AG04450 (cell line): ENCODE data around the gene FLCN. TPM values are rescaled to one million over a fixed set of nuclear protein-coding genes. Genes with fewer than 3 reads are reported as not detected.

Source experiments
- CTCF ChIA-PET: fragments of 300-600, 350-600 bp; formaldehyde crosslinking; extraction: SDS; loops from one replicate; lab custom pipeline; 2022; ENCODE audit warnings: antibody characterized with exemption, inconsistent platforms; lab: Charles Lee
- POLR2A ChIA-PET: fragments of 350-600 bp; formaldehyde crosslinking; extraction: SDS; loops from one replicate; lab custom pipeline; 2021; ENCODE audit warnings: antibody characterized with exemption, inconsistent platforms; lab: Yijun Ruan, JAX
- DNase-seq: peaks from one replicate; pipeline ENCODE4 v3.0.0-alpha.2; 2011; ENCODE audit warnings: low read depth, low spot score
- H3K27ac ChIP-seq: one replicate; pipeline ENCODE4 v1.5.1; 2012; ENCODE audit warnings: low read depth, low read length, control low read depth
- H3K27me3 ChIP-seq: one replicate; pipeline ENCODE4 v1.6.0; 2012; ENCODE audit warnings: low read length; ENCODE audit not compliant: control insufficient read depth, insufficient read depth
- H3K4me3 ChIP-seq: 2 replicates; pipeline ENCODE4 v1.5.1; 2011; ENCODE audit warnings: mild to moderate bottlenecking, low read depth, low read length, control low read depth
- H3K9me3 ChIP-seq: 2 replicates; pipeline ENCODE4 v1.5.1; 2012; ENCODE audit warnings: low read length; ENCODE audit not compliant: control insufficient read depth, insufficient read depth
- polyA plus RNA-seq: library from polyadenylated mRNA; depleted of rRNA; stranded (reverse); fragments of >200 nt; gene quantifications from 2 replicates; pipeline ENCODE4 v1.2.3, GENCODE V29; 2011
- TF ChIP-seq, protein P1 (sequence below): IDR thresholded peaks from 2 replicates; pipeline ENCODE4 v1.5.1; 2011; ENCODE audit warnings: low read depth, low read length, control low read depth, inconsistent platforms

FLCN gene
- polyA plus RNA-seq, 1 experiment, result 13.7 TPM

- ChIA-PET CTCF (interaction anchor here (0.7 kb wide), 1 partner anchor 642 kb away, joined by 6 read pairs; no protein-coding TSS in a partner anchor), POLR2A (interaction anchor here (0.6 to 1.5 kb wide), 7 partner anchors 20 to 192 kb away, joined by 3 to 5 read pairs (median 4); no protein-coding TSS in a partner anchor)
- TF ChIP-seq, protein P1, sequence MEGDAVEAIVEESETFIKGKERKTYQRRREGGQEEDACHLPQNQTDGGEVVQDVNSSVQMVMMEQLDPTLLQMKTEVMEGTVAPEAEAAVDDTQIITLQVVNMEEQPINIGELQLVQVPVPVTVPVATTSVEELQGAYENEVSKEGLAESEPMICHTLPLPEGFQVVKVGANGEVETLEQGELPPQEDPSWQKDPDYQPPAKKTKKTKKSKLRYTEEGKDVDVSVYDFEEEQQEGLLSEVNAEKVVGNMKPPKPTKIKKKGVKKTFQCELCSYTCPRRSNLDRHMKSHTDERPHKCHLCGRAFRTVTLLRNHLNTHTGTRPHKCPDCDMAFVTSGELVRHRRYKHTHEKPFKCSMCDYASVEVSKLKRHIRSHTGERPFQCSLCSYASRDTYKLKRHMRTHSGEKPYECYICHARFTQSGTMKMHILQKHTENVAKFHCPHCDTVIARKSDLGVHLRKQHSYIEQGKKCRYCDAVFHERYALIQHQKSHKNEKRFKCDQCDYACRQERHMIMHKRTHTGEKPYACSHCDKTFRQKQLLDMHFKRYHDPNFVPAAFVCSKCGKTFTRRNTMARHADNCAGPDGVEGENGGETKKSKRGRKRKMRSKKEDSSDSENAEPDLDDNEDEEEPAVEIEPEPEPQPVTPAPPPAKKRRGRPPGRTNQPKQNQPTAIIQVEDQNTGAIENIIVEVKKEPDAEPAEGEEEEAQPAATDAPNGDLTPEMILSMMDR, result no peak
- Histone ChIP-seq H3K9me3 (peaks cover 4% of the 10 kb centered on the region; the same call in 1 of the 2 replicates), H3K27ac (peak overlapping the region; percentile 97), H3K27me3 (no peaks in the 10 kb centered on the region), H3K4me3 (peak overlapping the region; percentile 98)
- DNase-seq, result no peak
Observed at GRCh38 chr17:17236295-17237025, 508 bp downstream of the FLCN start.

GRCh38 chr17:17235212-17236174, 1.5 kb downstream of the FLCN start:
- Histone ChIP-seq H3K9me3 (peaks cover 4% of the 10 kb centered on the region; the same call in 1 of the 2 replicates), H3K4me3 (peak overlapping the region; percentile 98), H3K27ac (peak overlapping the region; percentile 70), H3K27me3 (no peaks in the 10 kb centered on the region)
- no peak for DNase-seq
- ChIA-PET POLR2A (interaction anchor here (0.6 to 1.5 kb wide), 3 partner anchors 45 to 191 kb away, joined by 3 to 4 read pairs (median 4); no protein-coding TSS in a partner anchor), CTCF (interaction anchor here (0.7 kb wide), 1 partner anchor 85 kb away, joined by 3 read pairs; no protein-coding TSS in a partner anchor)
- TF ChIP-seq, protein P1, result no peak

DNA sequence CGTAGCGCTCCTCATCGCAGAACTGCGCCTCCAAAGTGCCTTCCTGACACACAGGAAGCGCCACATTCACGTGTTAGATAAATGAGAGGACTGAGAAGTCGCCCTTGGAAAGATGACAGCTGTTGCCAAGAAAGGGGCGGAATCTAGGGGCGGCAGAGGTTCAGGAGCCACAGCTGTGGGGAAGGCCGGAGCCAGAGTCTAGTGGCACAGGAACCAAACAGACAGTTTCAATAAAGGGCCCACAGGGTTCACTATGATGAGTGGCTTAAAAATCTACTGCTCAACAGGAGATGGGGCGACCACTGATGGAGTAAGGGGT, 4.7 kb downstream of the FLCN start:
- H3K4me3 ChIP-seq, result no peak overlapping the region
- DNase-seq, result no peak
- TF ChIP-seq, protein P1, result no peak
- ChIA-PET POLR2A (no interaction called here), CTCF (interaction anchor here (1.0 kb wide), 1 partner anchor 234 kb away, joined by 4 read pairs; no protein-coding TSS in a partner anchor)
- H3K27me3 ChIP-seq, result no peaks in the 10 kb centered on the region
- peaks cover 4% of the 10 kb centered on the region; the same call in 1 of the 2 replicates for H3K9me3 ChIP-seq
- no peak overlapping the region for H3K27ac ChIP-seq

- H3K4me3 ChIP-seq, result no peak overlapping the region
- no peaks in the 10 kb centered on the region for H3K27me3 ChIP-seq
- TF ChIP-seq, protein P1, result no peak
- ChIA-PET CTCF (no interaction called here), POLR2A (no interaction called here)
- no peak overlapping the region for H3K27ac ChIP-seq
- no peak for DNase-seq
- peaks cover 2% of the 10 kb centered on the region; the same call in 1 of the 2 replicates for H3K9me3 ChIP-seq
Observed at GRCh38 chr17:17231621-17232302, 5.2 kb downstream of the FLCN start.
